ENCODE results near the gene PIK3C3. TPM values are rescaled to one million over a fixed set of nuclear protein-coding genes. Genes with fewer than 3 reads are reported as not detected.

The PIK3C3 gene
- total and polyA plus RNA-seq, 2 of the 8 experiments (the other 6 are each of a cell fraction or from before 2014, with no cell fraction given), result 15.3 to 47.4 TPM

- Histone ChIP-seq H3K36me3 (ENCODE audit: control insufficient read depth in 2 of 4, insufficient read depth in 4 of 4, low read length in 3 of 4) (peaks cover 2 to 54% (median 8%) of the 10 kb centered on the region in 4 experiments; a peak in 7 of 8 replicates), H3K27ac (ENCODE audit: low read depth, low read length) (no peak overlapping the region), H2AFZ (ENCODE audit: low read length) (no peak overlapping the region), H2AK5ac (ENCODE audit: low read depth, low read length) (no peak overlapping the region), H3K56ac (replicated peaks; ENCODE audit: insufficient read length, low read depth, low read length) (no peak overlapping the region), H3K4ac (replicated peaks; ENCODE audit: insufficient read length, low read depth, low read length) (no peak overlapping the region), H4K91ac (replicated peaks; ENCODE audit: insufficient read length, low read length) (no peak overlapping the region), H3K4me3 (ENCODE audit: extremely low read depth in 1 of 4, insufficient read depth in 2 of 4, low read depth in 3 of 4, low read length in 4 of 4) (no peak overlapping the region), H2BK15ac (ENCODE audit: low read length) (no peak overlapping the region), H2BK20ac (ENCODE audit: low read length) (no peak overlapping the region), H3K18ac (ENCODE audit: extremely low read depth, low read length) (no peak overlapping the region), H3K14ac (ENCODE audit: insufficient read length) (no peak overlapping the region), H2BK5ac (ENCODE audit: low read depth, low read length) (no peak overlapping the region), H3K23ac (ENCODE audit: insufficient read length) (no peak overlapping the region), H4K20me1 (replicated peaks in 1 of 2; ENCODE audit: control insufficient read depth in 1 of 2, insufficient read depth in 2 of 2, low read length in 2 of 2) (peaks cover 0 to 2% of the 10 kb centered on the region in 2 experiments), H3K27me3 (replicated peaks in 1 of 4; ENCODE audit: control insufficient read depth in 3 of 4, extremely low read depth in 1 of 4, insufficient read depth in 3 of 4, low read length in 3 of 4) (no peaks in the 10 kb centered on the region), H3K9me3 (ENCODE audit: insufficient read depth in 2 of 2, low read depth in 1 of 2, low read length in 1 of 2) (no peaks in the 10 kb centered on the region), H2BK120ac (replicated peaks; ENCODE audit: low read depth, low read length) (no peak overlapping the region), H2BK12ac (ENCODE audit: low read depth, low read length) (no peak overlapping the region), H3K9ac (replicated peaks in 1 of 4; ENCODE audit: extremely low read depth in 1 of 4, low read depth in 3 of 4, low read length in 3 of 4) (no peak overlapping the region), H3K4me2 (ENCODE audit: insufficient read depth in 1 of 2, low read depth in 2 of 2, low read length in 2 of 2) (no peak overlapping the region), H4K5ac (ENCODE audit: insufficient read length, low read depth, low read length) (no peak overlapping the region), H3K79me2 (ENCODE audit: control insufficient read depth in 1 of 2, insufficient read depth in 2 of 2, low read length in 2 of 2) (peaks cover 0 to 35% of the 10 kb centered on the region in 2 experiments; a peak in 2 of 4 replicates), H4K8ac (ENCODE audit: extremely low read depth, insufficient read depth, low read length) (peak overlapping the region; percentile 3; the same call in 1 of the 2 replicates), H3K79me1 (ENCODE audit: low read depth, low read length) (peaks cover 6% of the 10 kb centered on the region), H3K23me2 (ENCODE audit: low read depth, low read length) (no peaks in the 10 kb centered on the region), H3K4me1 (replicated peaks in 1 of 4; ENCODE audit: control insufficient read depth in 3 of 4, insufficient read depth in 4 of 4, low read length in 3 of 4) (no peaks in the 10 kb centered on the region)
- CTCF ChIA-PET (ENCODE audit: partially characterized antibody), result no interaction called here
- 94% methylated on average over 2 of the region's 2 CpGs; no CpG with 5 or more reads in 1 of the 2 experiments for WGBS, 2 experiments (ENCODE audit: extremely low coverage in 1 of 2, insufficient coverage in 1 of 2, insufficient read length in 1 of 2, insufficient replicate concordance in 2 of 2, low coverage in 1 of 2, low lambda C conversion rate in 2 of 2, missing lambda C conversion rate in 1 of 2)
- POLR2A ChIA-PET (ENCODE audit: partially characterized antibody), result no interaction called here
- no peak for DNase-seq (ENCODE audit: low read depth in 1 of 2, low spot score in 2 of 2)
- no peak for FAIRE-seq
- TF ChIP-seq RBBP5 (IDR thresholded peaks at IDR 0.05; ENCODE audit: borderline replicate concordance, low read depth, low read length), result no peak
- no peak for TF ChIP-seq GTF2F1 (IDR thresholded peaks at IDR 0.05; ENCODE audit: borderline replicate concordance, low read depth, low read length)
- TF ChIP-seq, protein P1, sequence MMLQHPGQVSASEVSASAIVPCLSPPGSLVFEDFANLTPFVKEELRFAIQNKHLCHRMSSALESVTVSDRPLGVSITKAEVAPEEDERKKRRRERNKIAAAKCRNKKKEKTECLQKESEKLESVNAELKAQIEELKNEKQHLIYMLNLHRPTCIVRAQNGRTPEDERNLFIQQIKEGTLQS (IDR thresholded peaks at IDR 0.05; ENCODE audit: insufficient read depth, low read depth, low read length), result no peak
- TF ChIP-seq RFX5 (IDR thresholded peaks at IDR 0.05; ENCODE audit: borderline replicate concordance, low read depth, low read length), result no peak
- TF ChIP-seq EP300 (IDR thresholded peaks at IDR 0.05; ENCODE audit: borderline replicate concordance in 1 of 2, low read depth in 2 of 2, low read length in 2 of 2), result no peak
These were observed 12.6 kb downstream of the PIK3C3 start for GRCh38 chr18:41967680-41968079.
